ENCODE measurements around the gene DLG5.

Gene DLG5

GRCh38 chr10:77898323-77899079 is 28.1 kb downstream of the DLG5 start:
- DNase-seq (ENCODE audit: low spot score): no peak
- in situ Hi-C loops (cut with MboI; ENCODE audit: low sequenced_read_pairs, unreplicated experiment): no loop called here
- no peak for TF ChIP-seq CTCF (IDR thresholded peaks at IDR 0.05; ENCODE audit: borderline replicate concordance, control extremely low read depth, extremely low read depth, insufficient read depth, missing control alignments)

DNA sequence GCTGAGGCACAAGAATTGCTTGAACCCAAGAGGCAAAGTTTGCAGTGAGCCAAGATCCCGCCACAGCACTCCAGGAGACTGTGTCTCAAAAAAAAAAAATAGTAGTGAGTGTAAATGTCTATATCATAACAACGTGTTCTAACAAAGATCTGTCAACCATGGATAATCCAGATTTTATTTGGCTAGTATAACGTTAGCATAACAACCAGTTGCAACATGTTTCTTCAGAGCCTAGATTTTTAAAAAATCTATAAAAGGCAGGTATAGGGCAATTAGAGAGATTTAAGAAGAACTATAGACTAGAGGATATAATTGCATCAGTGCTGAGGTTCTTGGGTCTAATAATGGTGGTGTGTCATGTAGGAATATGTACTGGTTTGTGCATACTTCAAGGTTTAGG is 30.5 kb downstream of the DLG5 start:
- in situ Hi-C loops (cut with MboI; ENCODE audit: low sequenced_read_pairs, unreplicated experiment): no loop called here
- DNase-seq (ENCODE audit: low spot score): no peak
- TF ChIP-seq CTCF (IDR thresholded peaks at IDR 0.05; ENCODE audit: borderline replicate concordance, control extremely low read depth, extremely low read depth, insufficient read depth, missing control alignments): no peak

- in situ Hi-C loops (cut with MboI; ENCODE audit: low sequenced_read_pairs, unreplicated experiment): no loop called here
- TF ChIP-seq CTCF (IDR thresholded peaks at IDR 0.05; ENCODE audit: borderline replicate concordance, control extremely low read depth, extremely low read depth, insufficient read depth, missing control alignments): no peak
- no peak for DNase-seq (ENCODE audit: low spot score)
Observed at GRCh38 chr10:77894058-77894457, 32.5 kb downstream of the DLG5 start.

GRCh38 chr10:77893386-77893785 is 33.2 kb downstream of the DLG5 start:
- in situ Hi-C loops (cut with MboI; ENCODE audit: low sequenced_read_pairs, unreplicated experiment): no loop called here
- TF ChIP-seq CTCF (IDR thresholded peaks at IDR 0.05; ENCODE audit: borderline replicate concordance, control extremely low read depth, extremely low read depth, insufficient read depth, missing control alignments): no peak
- DNase-seq (ENCODE audit: low spot score): no peak

- no peak for TF ChIP-seq CTCF (IDR thresholded peaks at IDR 0.05; ENCODE audit: borderline replicate concordance, control extremely low read depth, extremely low read depth, insufficient read depth, missing control alignments)
- DNase-seq (ENCODE audit: low spot score): no peak
- in situ Hi-C loops (cut with MboI; ENCODE audit: low sequenced_read_pairs, unreplicated experiment): no loop called here
Observed at GRCh38 chr10:77892761-77893160, 33.8 kb downstream of the DLG5 start.

DNA sequence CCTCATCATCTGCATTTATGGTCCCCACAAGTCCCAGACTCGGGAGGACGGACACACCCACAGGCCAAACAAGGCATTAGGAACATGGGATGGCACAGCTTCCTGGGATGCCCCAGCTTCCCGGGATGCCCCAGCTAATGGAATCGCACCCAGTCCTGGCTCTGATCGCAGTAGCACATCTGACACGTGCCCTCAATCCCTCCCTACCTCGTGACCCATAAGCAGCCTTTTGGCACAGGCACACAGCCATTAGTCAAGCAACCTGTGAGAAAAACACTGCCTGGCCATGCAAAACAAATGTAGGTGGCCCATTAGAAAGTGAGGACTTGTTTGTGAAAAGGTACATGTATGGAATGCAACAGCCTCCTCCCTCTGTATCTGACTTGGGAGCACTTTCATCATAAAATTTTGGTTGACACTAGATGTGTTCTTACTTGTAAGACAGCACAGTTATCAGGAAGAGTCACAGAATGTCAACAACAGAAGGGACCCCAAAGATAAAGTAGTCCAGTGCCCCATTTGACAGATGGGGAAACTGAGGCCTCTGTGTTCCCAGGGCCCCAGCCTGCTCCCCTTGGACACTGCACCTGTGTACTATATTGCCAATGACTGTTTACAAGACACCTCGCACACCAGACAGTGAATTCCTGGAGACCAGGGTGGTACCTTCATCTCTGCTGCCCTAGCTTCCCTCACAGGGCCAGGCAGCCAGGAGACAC is 34.4 kb downstream of the DLG5 start:
- TF ChIP-seq CTCF (IDR thresholded peaks at IDR 0.05; ENCODE audit: borderline replicate concordance, control extremely low read depth, extremely low read depth, insufficient read depth, missing control alignments): no peak
- in situ Hi-C loops (cut with MboI; ENCODE audit: low sequenced_read_pairs, unreplicated experiment): no loop called here
- DNase-seq (ENCODE audit: low spot score): no peak
